BJ (cell line): ENCODE results near the gene RAB10. TPM values are rescaled to one million over a fixed set of nuclear protein-coding genes. Genes with fewer than 3 reads are reported as not detected.

Source experiments
- CTCF ChIA-PET: fragments of 350-600 bp; formaldehyde crosslinking; extraction: SDS; loops from one replicate; lab custom pipeline; 2021; ENCODE audit warnings: antibody characterized with exemption, inconsistent platforms; lab: Yijun Ruan, JAX
- POLR2A ChIA-PET: fragments of 300-600 bp; sonication (Branson Sonifier 250); formaldehyde crosslinking; extraction: SDS; loops from one replicate; lab custom pipeline; 2021; ENCODE audit warnings: antibody characterized with exemption; lab: Charles Lee
- DNase-seq: peaks from one replicate; pipeline ENCODE4 v3.0.0-alpha.2; 2011; ENCODE audit warnings: low read depth
- H3K27me3 ChIP-seq: 2 replicates; pipeline ENCODE4 v1.6.0; 2011; ENCODE audit warnings: low read length; ENCODE audit not compliant: control insufficient read depth, insufficient read depth
- H3K36me3 ChIP-seq: 2 replicates; pipeline ENCODE4 v1.5.1; 2011; ENCODE audit warnings: low read length; ENCODE audit not compliant: control insufficient read depth, insufficient read depth
- H3K4me3 ChIP-seq: 2 replicates; pipeline ENCODE4 v1.5.1; 2011; ENCODE audit warnings: low read depth, mild to moderate bottlenecking, control low read depth, low read length
- CTCF ChIP-seq: IDR thresholded peaks from 2 replicates; pipeline ENCODE4 v1.5.1; 2011; ENCODE audit warnings: low read depth, mild to moderate bottlenecking, control low read depth, inconsistent platforms, low read length, moderate library complexity; ENCODE audit not compliant: insufficient read depth
- polyA plus RNA-seq: library from polyadenylated mRNA; depleted of rRNA; stranded (reverse); fragments of >200 nt; gene quantifications from 2 replicates; pipeline ENCODE4 v1.2.3, GENCODE V29; 2011; rRNA removed
- small RNA-seq: library from RNA; depleted of rRNA; stranded (forward); fragments of <200 nt; gene quantifications from one replicate; pipeline ENCODE3, GENCODE V24; 2012; ENCODE audit warnings: low replicate concordance, low read depth; ENCODE audit not compliant: insufficient read length

Gene RAB10
- polyA plus RNA-seq, 1 experiment = 50.5 TPM

- no peak for TF ChIP-seq CTCF
- H3K27me3 ChIP-seq = no peaks in the 10 kb centered on the region; the same call in none of the 2 replicates
- CTCF ChIA-PET = interaction anchor here (0.6 to 1.8 kb wide), 6 partner anchors 7 to 306 kb away, joined by 3 to 7 read pairs (median 4); partner anchors contain the start of gene GAREM2
- no peaks in the 10 kb centered on the region; the same call in 1 of the 2 replicates for H3K36me3 ChIP-seq
- no peak for DNase-seq
- H3K4me3 ChIP-seq = peak overlapping the region; percentile 34
- POLR2A ChIA-PET = no interaction called here
Measured at GRCh38 chr2:26185304-26185928, 151.5 kb downstream of the RAB10 start.

GRCh38 chr2:26185954-26186770 is 152.3 kb downstream of the RAB10 start:
- POLR2A ChIA-PET = no interaction called here
- peaks cover 5% of the 10 kb centered on the region for H3K36me3 ChIP-seq
- TF ChIP-seq CTCF = no peak
- CTCF ChIA-PET = interaction anchor here (1.5 to 1.8 kb wide), 2 partner anchors 11 to 12 kb away, joined by 4 to 7 read pairs; partner anchors contain the start of gene GAREM2
- no peak overlapping the region for H3K4me3 ChIP-seq
- H3K27me3 ChIP-seq = no peaks in the 10 kb centered on the region; the same call in 1 of the 2 replicates
- no peak for DNase-seq

Small RNA genes within 50 kb of the gene (small RNA-seq; reads per million reads assigned to genes)
- gene RNU6-942P = not detected
- not detected for gene UQCRHP2

Other genes with a start within 250 kb of the RAB10 start
- gene ASXL2, start 155.6 kb upstream of the RAB10 start, polyA plus RNA-seq = 11.9 and 12.2 TPM in 2 replicates
- gene KIF3C, start 51.6 kb upstream of the RAB10 start, polyA plus RNA-seq = 6.6 and 7.0 TPM in 2 replicates
- gene GAREM2, start 139.0 kb downstream of the RAB10 start, polyA plus RNA-seq = 1.3 and 2.3 TPM in 2 replicates
- gene HADHA, start 210.5 kb downstream of the RAB10 start, polyA plus RNA-seq = 111 and 136 TPM in 2 replicates
- gene HADHB, start 210.9 kb downstream of the RAB10 start, polyA plus RNA-seq = 99.4 and 144 TPM in 2 replicates